Psoas muscle (tissue), 8 donors: ENCODE data around the gene COL4A3. TPM values are rescaled to one million over a fixed set of nuclear protein-coding genes. Genes with fewer than 3 reads are reported as not detected.

Experiments used
- ATAC-seq, 4 donors: fragments of 200-7000 bp; cut with Tn5 transposase; one replicate each; pipeline ENCODE4 v1.9.1; 2020; ENCODE audit warnings: moderate library complexity in 3 of 4, mild to moderate bottlenecking in 2 of 4
- DNase-seq, 2 donors: peaks; one replicate each; pipeline ENCODE4 v3.0.0-alpha.2; 2020
- H3K27ac ChIP-seq: fragments of 200-600 bp; one replicate; pipeline ENCODE4 v1.8.0; 2022
- H3K27me3 ChIP-seq, 3 donors: fragments of 200-600 bp in 1 of 3; one replicate each; pipeline versions ENCODE4 v1.6.1 to v1.8.0; 2013 to 2022; ENCODE audit warnings: low read length in 2 of 3, mild to moderate bottlenecking in 2 of 3, moderate library complexity in 1 of 3; ENCODE audit not compliant: insufficient read depth in 3 of 3
- H3K36me3 ChIP-seq, 2 donors: fragments of 200-600 bp in 1 of 2; one replicate each; pipeline versions ENCODE4 v1.6.1 to v1.8.0; 2013 to 2022; ENCODE audit warnings: low read depth in 1 of 2, mild to moderate bottlenecking in 1 of 2, moderate library complexity in 1 of 2; ENCODE audit not compliant: insufficient read depth in 1 of 2
- H3K4me1 ChIP-seq: fragments of 200-600 bp; one replicate; pipeline ENCODE4 v1.8.0; 2022
- H3K4me3 ChIP-seq: fragments of 200-600 bp; one replicate; pipeline ENCODE4 v1.8.0; 2022; ENCODE audit warnings: mild to moderate bottlenecking
- H3K9me3 ChIP-seq: fragments of 200-600 bp; one replicate; pipeline ENCODE4 v1.8.0; 2022
- CTCF ChIP-seq: fragments of 200-600 bp; IDR thresholded peaks from one replicate; pipeline ENCODE4 v1.8.0; 2022; ENCODE audit warnings: antibody characterized with exemption
- WGBS, 3 donors: extraction: QIAGEN DNeasy Blood & Tissue Kit; methylation state at CpG; one replicate each; pipeline versions ENCODE4 v1.1.6 to v1.1.7; 2013; 5-methylcytosine and 5-hydroxymethylcytosine counted together
- intact Hi-C, 2 donors: fragments of 100-400 bp; cut with DNase I; formaldehyde crosslinking; loops; one replicate each; pipeline versions ENCODE4 v1.11.0 to v1.14.2; 2022
- long read RNA-seq, 2 donors: library from polyadenylated mRNA; unstranded; transcript quantifications; one replicate each; pipeline ENCODE4 v2.0.0, GENCODE V29; 2021
- polyA plus RNA-seq, 3 donors: library from polyadenylated mRNA; stranded (reverse); fragments of 200-250 nt; gene quantifications; one replicate each; pipeline ENCODE4 v1.2.3, GENCODE V29; 2013
- total RNA-seq, 4 donors: library from RNA; stranded (reverse); fragmentation: NEBNext Ultra II Directional in 2 of 4; extraction: Animal tissue kit (Norgen Biotek cat#: 25700) in 2 of 4; gene quantifications; one replicate each; pipeline versions ENCODE4 v1.2.1 to v1.2.4, GENCODE V29; 2021 to 2023
- donor health status: healthy with polysubstance abuse.
- donor health status: DM: no; HTN: no; CAD: no; lungs with moderate emphysema.
- donor health status: Bipolar disorder and iron deficiency.
- donor health status: healthy.
- donor health status: DM: yes; HTN: yes; CAD: no.
- donor health status: DM: no; HTN: no; CAD: no.
- donor health status: DM: no; HTN: no; CAD: no.
- donor health status: DM: yes; HTN: yes; CAD: no.

Gene COL4A3
- total RNA-seq (10 to 100 TPM in 2 of 4 donors, 1 to 10 TPM in 2; 5.5 to 29.4 (median 14.9) TPM), polyA plus RNA-seq (1 to 10 TPM; 3.1 to 5.6 (median 3.8) TPM)
- long read RNA-seq, donor 1, full-length matches to known transcripts: 1 of 35 reads
- long read RNA-seq, donor 1, partial matches to known transcripts: 14 of 35 reads
- long read RNA-seq, donor 1, other reads (novel, unspliced or antisense): 20 of 35 reads
- long read RNA-seq, donor 2, full-length matches to known transcripts: 1 of 24 reads
- long read RNA-seq, donor 2, partial matches to known transcripts: 6 of 24 reads
- long read RNA-seq, donor 2, other reads (novel, unspliced or antisense): 17 of 24 reads

- H3K4me3 ChIP-seq: peak within 1 kb of the TSS; percentile 94
- peaks cover 53% of the 10 kb centered on the region for H3K4me1 ChIP-seq
- no peaks in the 10 kb centered on the region for H3K9me3 ChIP-seq
- no peaks in the 10 kb centered on the region for H3K27me3 ChIP-seq
- 0 to 1% (median 1%) methylated on average over 51 to 77 of the region's 77 CpGs for WGBS, 3 donors
- no peak for TF ChIP-seq CTCF
- intact Hi-C loops: loop anchor here in 1 of 2 donors (2.0 kb wide), 1 partner anchor 27 kb away; no protein-coding TSS in a partner anchor
- peak within 1 kb of the TSS; percentile 97 for H3K27ac ChIP-seq
- ATAC-seq: peak; percentile 81 to 85 (median 84)
- peak; percentile 52 to 84 for DNase-seq
- peaks cover 0 to 9% of the 10 kb centered on the region in 2 donors for H3K36me3 ChIP-seq
Measured at GRCh38 chr2:227163998-227164762, at the start of gene COL4A3, which contains the start of gene COL4A4. COL4A3 (plus strand) TSS chr2:227164624; CDS start chr2:227164727, 103 bp downstream. COL4A4 (minus strand) TSS chr2:227164205; CDS start chr2:227147483, 16,722 bp downstream.

GRCh38 chr2:227115761-227116160 lies 48.7 kb upstream of the COL4A3 start:
- WGBS, 3 donors: 61 to 70% (median 69%) methylated on average over 5 of the region's 5 CpGs
- H3K4me1 ChIP-seq: no peaks in the 10 kb centered on the region
- no peak overlapping the region for H3K4me3 ChIP-seq
- no peak for TF ChIP-seq CTCF
- ATAC-seq (no peak), DNase-seq (no peak)
- H3K9me3 ChIP-seq: no peaks in the 10 kb centered on the region
- no peak overlapping the region for H3K27ac ChIP-seq
- no peaks in the 10 kb centered on the region for H3K27me3 ChIP-seq
- intact Hi-C loops: no loop called here
- H3K36me3 ChIP-seq: peaks cover 0 to 95% of the 10 kb centered on the region in 2 donors

GRCh38 chr2:227117027-227117426 lies 47.4 kb upstream of the COL4A3 start:
- ATAC-seq (no peak), DNase-seq (no peak)
- Histone ChIP-seq H3K9me3 (no peaks in the 10 kb centered on the region), H3K27me3 (no peaks in the 10 kb centered on the region), H3K36me3 (peaks cover 0 to 93% of the 10 kb centered on the region in 2 donors), H3K4me3 (no peak overlapping the region), H3K4me1 (no peaks in the 10 kb centered on the region), H3K27ac (no peak overlapping the region)
- WGBS, 3 donors: 86 to 95% (median 91%) methylated on average over 1 of the region's 1 CpG
- intact Hi-C loops: no loop called here
- no peak for TF ChIP-seq CTCF

- 30 to 47% (median 39%) methylated on average over 3 of the region's 3 CpGs for WGBS, 3 donors
- no peak overlapping the region for H3K4me3 ChIP-seq
- no peak for ATAC-seq
- no peaks in the 10 kb centered on the region for H3K9me3 ChIP-seq
- no peak for DNase-seq
- H3K27me3 ChIP-seq: no peaks in the 10 kb centered on the region
- TF ChIP-seq CTCF: no peak
- peaks cover 0 to 92% of the 10 kb centered on the region in 2 donors for H3K36me3 ChIP-seq
- intact Hi-C loops: no loop called here
- H3K4me1 ChIP-seq: no peaks in the 10 kb centered on the region
- H3K27ac ChIP-seq: no peak overlapping the region
Measured at GRCh38 chr2:227117852-227118251, 46.6 kb upstream of the COL4A3 start.
